HL-60 (cell line): ENCODE results near the gene MEOX1.
A peak's percentile ranks its signal among the peaks of the same experiment; 100 is the strongest.

ENCODE experiments used
- DNase-seq, 2 experiments: peaks; one replicate each; pipeline ENCODE4 v3.0.0-alpha.2; 2010 to 2020; ENCODE audit warnings: low read depth in 1 of 2, low spot score in 1 of 2
- H3K27ac ChIP-seq: fragments of 250-450 bp; sonication (Bioruptor Pico); replicated peaks from 2 replicates; pipeline ENCODE4 v1.5.1; 2020; ENCODE audit warnings: mild to moderate bottlenecking, moderate library complexity
- H3K27me3 ChIP-seq: fragments of 250-450 bp; sonication (Bioruptor Pico); 2 replicates; pipeline ENCODE4 v1.5.1; 2021; ENCODE audit warnings: mild to moderate bottlenecking, moderate library complexity; ENCODE audit not compliant: insufficient read depth, poor library complexity, severe bottlenecking
- H3K4me3 ChIP-seq: replicated peaks from 2 replicates; pipeline ENCODE4 v1.5.1; 2011; ENCODE audit warnings: mild to moderate bottlenecking, control low read depth, low read length; ENCODE audit not compliant: insufficient read depth
- GABPA ChIP-seq: IDR thresholded peaks from 2 replicates; pipeline ENCODE4 v1.6.1; 2012; ENCODE audit warnings: low read depth
- POLR2AphosphoS5 ChIP-seq: IDR thresholded peaks from 2 replicates; pipeline ENCODE4 v1.6.1; 2012; ENCODE audit warnings: low read depth
- REST ChIP-seq: IDR thresholded peaks from 2 replicates; pipeline ENCODE4 v1.6.1; 2012; ENCODE audit warnings: low read depth; ENCODE audit not compliant: insufficient replicate concordance
- SPI1 ChIP-seq: IDR thresholded peaks from 2 replicates; pipeline ENCODE4 v1.6.1; 2012; ENCODE audit warnings: low read depth, mild to moderate bottlenecking, borderline replicate concordance
- TF ChIP-seq, protein P1 (sequence below): IDR thresholded peaks from one replicate; pipeline ENCODE4 v1.5.1; 2011; ENCODE audit warnings: low read length, control low read depth, inconsistent platforms; ENCODE audit not compliant: insufficient read depth

Gene MEOX1

DNA sequence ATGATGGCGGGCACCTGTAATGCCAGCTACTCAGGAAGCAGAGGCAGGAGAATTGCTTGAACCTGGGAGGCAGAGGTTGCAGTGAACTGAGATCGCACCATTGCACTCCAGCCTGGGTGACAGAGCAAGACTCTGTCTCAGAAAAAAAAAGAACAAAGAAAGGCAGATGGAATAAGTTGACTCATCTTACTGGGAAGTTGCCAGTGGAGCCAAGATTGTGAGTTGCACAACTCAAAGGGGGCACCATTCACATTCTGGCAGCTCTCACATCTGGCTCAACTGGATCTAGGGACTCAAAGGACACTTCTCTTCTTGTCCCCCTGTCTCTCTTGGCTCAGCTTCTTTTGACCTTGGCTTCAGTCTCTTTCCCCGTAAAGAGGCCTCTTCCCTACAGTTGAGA, 61.9 kb downstream of the MEOX1 start:
- DNase-seq, result peak; percentile 18 to 60
- TF ChIP-seq, protein P1, sequence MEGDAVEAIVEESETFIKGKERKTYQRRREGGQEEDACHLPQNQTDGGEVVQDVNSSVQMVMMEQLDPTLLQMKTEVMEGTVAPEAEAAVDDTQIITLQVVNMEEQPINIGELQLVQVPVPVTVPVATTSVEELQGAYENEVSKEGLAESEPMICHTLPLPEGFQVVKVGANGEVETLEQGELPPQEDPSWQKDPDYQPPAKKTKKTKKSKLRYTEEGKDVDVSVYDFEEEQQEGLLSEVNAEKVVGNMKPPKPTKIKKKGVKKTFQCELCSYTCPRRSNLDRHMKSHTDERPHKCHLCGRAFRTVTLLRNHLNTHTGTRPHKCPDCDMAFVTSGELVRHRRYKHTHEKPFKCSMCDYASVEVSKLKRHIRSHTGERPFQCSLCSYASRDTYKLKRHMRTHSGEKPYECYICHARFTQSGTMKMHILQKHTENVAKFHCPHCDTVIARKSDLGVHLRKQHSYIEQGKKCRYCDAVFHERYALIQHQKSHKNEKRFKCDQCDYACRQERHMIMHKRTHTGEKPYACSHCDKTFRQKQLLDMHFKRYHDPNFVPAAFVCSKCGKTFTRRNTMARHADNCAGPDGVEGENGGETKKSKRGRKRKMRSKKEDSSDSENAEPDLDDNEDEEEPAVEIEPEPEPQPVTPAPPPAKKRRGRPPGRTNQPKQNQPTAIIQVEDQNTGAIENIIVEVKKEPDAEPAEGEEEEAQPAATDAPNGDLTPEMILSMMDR, result no peak
- TF ChIP-seq SPI1, result no peak
- TF ChIP-seq REST, result no peak
- TF ChIP-seq POLR2AphosphoS5, result no peak
- no peak for TF ChIP-seq GABPA
- H3K27ac ChIP-seq, result no peak overlapping the region
- no peak overlapping the region for H3K4me3 ChIP-seq
- H3K27me3 ChIP-seq, result no peaks in the 10 kb centered on the region

DNA sequence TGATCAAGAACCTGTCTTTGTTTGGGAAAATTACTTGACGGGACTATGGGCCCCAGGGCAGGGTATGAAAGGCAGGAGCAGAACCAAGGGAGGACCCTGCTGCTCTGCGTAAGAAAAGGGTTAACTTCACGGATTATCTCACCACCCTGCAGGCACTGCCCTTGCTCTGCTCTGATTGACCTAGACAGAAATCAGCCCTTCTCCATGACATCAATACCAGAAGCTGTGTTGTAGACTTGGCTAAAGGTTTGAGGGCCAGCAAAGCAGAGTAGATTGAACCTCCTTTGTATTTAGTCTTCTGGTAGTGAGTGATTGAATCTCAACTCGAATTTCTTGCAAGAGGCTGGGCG, 62.7 kb downstream of the MEOX1 start:
- Histone ChIP-seq H3K27ac (no peak overlapping the region), H3K4me3 (no peak overlapping the region), H3K27me3 (no peaks in the 10 kb centered on the region)
- no peak for TF ChIP-seq GABPA
- TF ChIP-seq, protein P1, result no peak
- TF ChIP-seq SPI1, result no peak
- no peak for TF ChIP-seq REST
- DNase-seq, result no peak

GRCh38 chr17:43598357-43599045, 63.2 kb downstream of the MEOX1 start:
- Histone ChIP-seq H3K27me3 (no peaks in the 10 kb centered on the region), H3K4me3 (no peak overlapping the region), H3K27ac (no peak overlapping the region)
- TF ChIP-seq REST (no peak), SPI1 (no peak), GABPA (no peak), POLR2AphosphoS5 (no peak)
- TF ChIP-seq, protein P1, result no peak
- no peak for DNase-seq
